ENCODE results near the gene POLA2.

DNA sequence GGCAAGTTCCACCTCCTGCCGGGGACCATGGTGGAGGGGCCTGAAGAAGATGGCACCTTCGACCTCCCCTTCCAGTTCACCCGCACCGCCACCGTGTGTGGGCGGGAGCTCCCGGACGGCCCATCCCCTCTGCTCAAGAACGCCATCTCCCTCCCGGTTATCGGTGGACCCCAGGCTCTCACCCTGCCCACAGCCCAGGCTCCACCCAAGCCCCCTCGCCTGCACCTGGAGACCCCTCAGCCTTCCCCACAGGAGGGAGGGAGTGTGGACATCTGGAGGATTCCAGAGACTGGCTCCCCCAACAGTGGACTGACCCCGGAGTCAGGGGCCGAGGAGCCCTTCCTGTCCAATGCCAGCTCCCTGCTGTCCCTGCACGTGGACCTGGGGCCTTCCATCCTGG lies 59.3 kb downstream of the POLA2 start:
- TF ChIP-seq CTCF (conservative IDR thresholded peaks at IDR 0.05 in 1 of 2, IDR thresholded peaks at IDR 0.05 in 1 of 2; ENCODE audit: extremely low read depth in 1 of 2, insufficient read depth in 1 of 2, low read depth in 1 of 2, low read length in 2 of 2) = no peak
- TF ChIP-seq EZH2 (IDR thresholded peaks at IDR 0.05; ENCODE audit: borderline replicate concordance, low read length) = no peak

Data from mammary epithelial cell (primary cell).